Ovary (tissue), 3 donors: ENCODE results near the gene PIAS1.

Experiments
- CTCF ChIP-seq, 3 donors: fragments of 450-650 bp in 2 of 3; fragments of 200-600 bp in 1 of 3; IDR thresholded peaks; one replicate each; pipeline versions ENCODE4 v1.5.1 to v1.8.0; 2016 to 2022; ENCODE audit warnings: antibody characterized with exemption in 3 of 3, mild to moderate bottlenecking in 1 of 3
- EP300 ChIP-seq: sonication (generic); formaldehyde crosslinking; IDR thresholded peaks from one replicate; pipeline ENCODE4 v1.6.1; 2017; ENCODE audit warnings: antibody characterized with exemption
- POLR2A ChIP-seq: fragments of 450-650 bp; IDR thresholded peaks from one replicate; pipeline ENCODE4 v1.6.1; 2017; ENCODE audit warnings: antibody characterized with exemption, mild to moderate bottlenecking, moderate library complexity
- donor health status: DM: no; HTN: no; CAD: no.

- TF ChIP-seq POLR2A (no peak), CTCF (IDR thresholded peaks at IDR 0.05) (no peak), EP300 (no peak)
Observed at GRCh38 chr15:68188647-68189046, 134.5 kb downstream of the PIAS1 start.
